ENCODE data around the gene FBXO8.

DNA sequence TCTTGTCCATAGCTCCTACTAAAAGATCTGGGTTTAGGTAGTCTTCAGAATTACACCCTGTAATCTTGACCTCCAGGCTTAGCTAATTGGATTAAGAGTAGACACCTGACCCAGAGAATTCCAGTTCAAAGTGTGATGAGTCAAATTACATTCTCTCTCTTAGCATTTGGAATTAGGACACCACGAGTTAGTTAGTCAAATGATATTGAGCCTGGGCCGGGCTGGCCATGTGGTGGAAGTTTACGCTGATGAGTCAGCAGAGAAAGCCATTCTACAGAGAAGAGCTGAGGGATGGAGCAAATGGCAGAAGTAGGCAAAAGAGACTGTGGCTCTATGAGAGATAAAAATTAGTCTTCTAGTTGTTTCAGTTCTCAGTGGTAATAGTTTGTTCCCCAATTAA lies 31.3 kb upstream of the FBXO8 start:
- TF ChIP-seq CTCF (IDR thresholded peaks at IDR 0.05), result no peak
- TF ChIP-seq POLR2AphosphoS5 (IDR thresholded peaks at IDR 0.05; ENCODE audit: low read depth, low read length), result no peak
- no peak for TF ChIP-seq TCF7L2 (IDR thresholded peaks at IDR 0.05; ENCODE audit: low read depth, low read length)
- TF ChIP-seq REST (IDR thresholded peaks at IDR 0.05; ENCODE audit: insufficient read depth in 1 of 2, low read depth in 2 of 2, low read length in 1 of 2), result no peak
